Measurements from ENCODE around the gene GRPEL1. TPM values are rescaled to one million over a fixed set of nuclear protein-coding genes. Genes with fewer than 3 reads are reported as not detected.
"Not testable (repeated sequence)": the region's sequence is repeated elsewhere in the genome, so short reads cannot be mapped to it uniquely, and the experiment has no call there.

Gene GRPEL1
- total RNA-seq, 1 experiment from 2014 or later = 46.6 TPM

GRCh38 chr4:7103607-7104365, 35.9 kb upstream of the GRPEL1 start:
- TF ChIP-seq SIN3A (IDR thresholded peaks at IDR 0.05; ENCODE audit: borderline replicate concordance, insufficient read depth, low read depth, low read length) (no peak), REST (IDR thresholded peaks at IDR 0.05; ENCODE audit: insufficient read depth in 1 of 2, low read depth in 2 of 2, low read length in 1 of 2) (no peak), TCF7L2 (IDR thresholded peaks at IDR 0.05; ENCODE audit: low read depth, low read length) (no peak), POLR2AphosphoS5 (IDR thresholded peaks at IDR 0.05; ENCODE audit: low read depth, low read length) (no peak), CTCF (IDR thresholded peaks at IDR 0.05) (no peak)
- in situ Hi-C loops (cut with HindIII; ENCODE audit: low pct_unique_long_range_greater_than_20kb, low sequenced_read_pairs) (no loop called here), intact Hi-C loops (cut with micrococcal nuclease; ENCODE audit: unreplicated experiment) (loop anchor here (10.0 kb wide), 1 partner anchor 191 kb away; no protein-coding TSS in a partner anchor)
- no peaks in the 10 kb centered on the region for H3K4me1 ChIP-seq (ENCODE audit: control insufficient read depth, insufficient read depth, low read length)
- POLR2A ChIA-PET = no interaction called here
- DNase-seq (ENCODE audit: low read depth, low spot score) (no peak), ATAC-seq (peak; percentile 20)
- no peak overlapping the region for H3K27ac ChIP-seq (ENCODE audit: low read length)
- no peaks in the 10 kb centered on the region for H3K27me3 ChIP-seq (ENCODE audit: control insufficient read depth, insufficient read depth, low read length)
- no peaks in the 10 kb centered on the region for H3K9me3 ChIP-seq (ENCODE audit: control insufficient read depth, insufficient read depth, low read depth, low read length)
- H3K36me3 ChIP-seq (ENCODE audit: control insufficient read depth, insufficient read depth, low read length) = no peaks in the 10 kb centered on the region
- CTCF ChIA-PET = no interaction called here
- peak overlapping the region; percentile 58 to 75 for H3K4me3 ChIP-seq (ENCODE audit: low read depth in 2 of 2, low read length in 2 of 2)
- BruUV-seq (replicated peaks) = no TSS peak

- ChIA-PET POLR2A (no interaction called here), CTCF (interaction anchor here (0.7 kb wide), 1 partner anchor 18 kb away, joined by 3 read pairs; no protein-coding TSS in a partner anchor)
- no peaks in the 10 kb centered on the region for H3K36me3 ChIP-seq (ENCODE audit: control insufficient read depth, insufficient read depth, low read length)
- DNase-seq (ENCODE audit: low read depth, low spot score) (no peak), ATAC-seq (peak; percentile 93)
- BruUV-seq (replicated peaks) = no TSS peak
- H3K27me3 ChIP-seq (ENCODE audit: control insufficient read depth, insufficient read depth, low read length) = no peaks in the 10 kb centered on the region
- in situ Hi-C loops (cut with HindIII; ENCODE audit: low pct_unique_long_range_greater_than_20kb, low sequenced_read_pairs) (no loop called here), intact Hi-C loops (cut with micrococcal nuclease; ENCODE audit: unreplicated experiment) (loop anchor here (10.0 kb wide), 1 partner anchor 192 kb away; no protein-coding TSS in a partner anchor)
- TF ChIP-seq POLR2AphosphoS5 (IDR thresholded peaks at IDR 0.05; ENCODE audit: low read depth, low read length) (peak; percentile 49; the same call in 1 of the 2 replicates), CTCF (IDR thresholded peaks at IDR 0.05) (no peak)
- H3K4me1 ChIP-seq (ENCODE audit: control insufficient read depth, insufficient read depth, low read length) = no peaks in the 10 kb centered on the region
- H3K4me3 ChIP-seq (ENCODE audit: low read depth in 2 of 2, low read length in 2 of 2) = peak overlapping the region; percentile 58 to 75
- H3K9me3 ChIP-seq (ENCODE audit: control insufficient read depth, insufficient read depth, low read depth, low read length) = no peaks in the 10 kb centered on the region
- H3K27ac ChIP-seq (ENCODE audit: low read length) = peak overlapping the region; percentile 71
Observed at GRCh38 chr4:7103031-7103606, 35.3 kb upstream of the GRPEL1 start.

- H3K9me3 ChIP-seq (ENCODE audit: control insufficient read depth, insufficient read depth, low read depth, low read length); H3K27me3 ChIP-seq (ENCODE audit: control insufficient read depth, insufficient read depth, low read length); DNase-seq (ENCODE audit: low read depth, low spot score); ATAC-seq; BruUV-seq (replicated peaks); H3K36me3 ChIP-seq (ENCODE audit: control insufficient read depth, insufficient read depth, low read length); H3K4me1 ChIP-seq (ENCODE audit: control insufficient read depth, insufficient read depth, low read length); in situ Hi-C loops (cut with HindIII; ENCODE audit: low pct_unique_long_range_greater_than_20kb, low sequenced_read_pairs); POLR2A ChIA-PET: not testable (repeated sequence)
- CTCF ChIA-PET = interaction anchor here (0.7 to 1.1 kb wide), 2 partner anchors 18 to 47 kb away, joined by 3 read pairs; no protein-coding TSS in a partner anchor
- H3K27ac ChIP-seq (ENCODE audit: low read length) = peak overlapping the region; percentile 71; the same call in 1 of the 2 replicates
- intact Hi-C loops (cut with micrococcal nuclease; ENCODE audit: unreplicated experiment) = loop anchor here (10.0 kb wide), 1 partner anchor 192 kb away; no protein-coding TSS in a partner anchor
- H3K4me3 ChIP-seq (ENCODE audit: low read depth in 2 of 2, low read length in 2 of 2) = peak overlapping the region; percentile 58 to 75
Observed at GRCh38 chr4:7102516-7102909, 34.6 kb upstream of the GRPEL1 start.
